RWPE1 (cell line): ENCODE data around the gene GDF7.

Experiments
- CTCF ChIA-PET: fragments of 350-600 bp; sonication (Branson Sonifier 250); formaldehyde crosslinking; extraction: SDS; loops from one replicate; lab custom pipeline; 2021; lab: Yijun Ruan, JAX
- POLR2A ChIA-PET: fragments of 400-600 bp; formaldehyde crosslinking; extraction: SDS; loops from one replicate; lab custom pipeline; 2020; ENCODE audit warnings: antibody characterized with exemption; ENCODE audit not compliant: low non-redundant PET; lab: Yijun Ruan, JAX
- DNase-seq: peaks from one replicate; pipeline ENCODE4 v3.0.0; 2012; ENCODE audit warnings: low spot score
- H3K27ac ChIP-seq: fragments of 450-650 bp; 2 replicates; pipeline ENCODE4 v1.5.1; 2017
- CTCF ChIP-seq: fragments of 450-650 bp; conservative IDR thresholded peaks from 2 replicates; pipeline ENCODE4 v1.5.1; 2017; ENCODE audit warnings: low read depth, mild to moderate bottlenecking

Gene GDF7

DNA sequence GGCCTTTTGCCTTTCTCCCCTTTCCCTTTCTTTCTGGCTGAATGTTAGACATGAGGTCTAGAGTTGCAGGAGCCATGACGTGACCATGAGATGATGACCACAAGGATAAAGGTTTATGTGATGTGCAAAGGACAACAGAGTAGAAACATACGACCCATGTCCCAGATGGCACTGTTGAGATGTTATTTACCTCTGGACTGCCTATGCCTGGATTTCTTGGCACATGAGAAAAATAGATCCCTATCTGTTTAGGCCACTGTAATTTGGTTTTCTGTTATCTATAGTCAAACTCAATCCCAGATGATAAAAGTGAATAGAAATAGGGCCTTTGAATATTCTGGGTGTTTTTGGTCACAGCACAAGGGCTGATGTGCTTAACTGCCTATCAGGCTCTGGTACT is 58.8 kb downstream of the GDF7 start:
- DNase-seq = no peak
- H3K27ac ChIP-seq = no peak overlapping the region
- TF ChIP-seq CTCF = no peak
- CTCF ChIA-PET = no interaction called here
- POLR2A ChIA-PET = no interaction called here

DNA sequence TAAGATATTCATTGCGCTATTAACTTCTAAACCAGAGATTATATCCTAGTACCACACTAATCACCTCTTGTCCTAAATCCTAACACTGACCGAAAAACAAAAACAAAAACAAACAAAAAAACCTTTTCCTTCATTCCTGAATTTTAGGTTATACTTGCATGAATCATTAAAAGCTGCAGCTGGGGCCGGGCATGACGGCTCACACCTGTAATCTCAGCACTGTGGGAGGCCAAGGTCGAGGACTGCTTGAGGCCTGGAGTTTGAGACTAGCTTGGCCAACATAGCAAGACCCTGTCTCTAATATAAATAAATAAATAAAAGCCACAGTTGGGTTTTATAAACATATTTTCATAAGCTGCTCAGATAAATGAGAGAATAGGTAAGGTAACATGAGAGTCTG is 60.0 kb downstream of the GDF7 start:
- TF ChIP-seq CTCF = no peak
- ChIA-PET POLR2A (no interaction called here), CTCF (no interaction called here)
- no peak for DNase-seq
- H3K27ac ChIP-seq = no peak overlapping the region

- DNase-seq = no peak
- ChIA-PET CTCF (interaction anchor here (0.7 kb wide), 1 partner anchor 67 kb away, joined by 3 read pairs; no protein-coding TSS in a partner anchor), POLR2A (no interaction called here)
- no peak overlapping the region for H3K27ac ChIP-seq
- no peak for TF ChIP-seq CTCF
Measured at GRCh38 chr2:20728114-20728758, 61.3 kb downstream of the GDF7 start.
